Measurements from ENCODE around the gene WASF1. TPM values are rescaled to one million over a fixed set of nuclear protein-coding genes. Genes with fewer than 3 reads are reported as not detected.
A peak's percentile ranks its signal among the peaks of the same experiment; 100 is the strongest.

Gene WASF1
- total and polyA plus RNA-seq, 7 donors = 0.92 to 34.9 (median 10.2) TPM

DNA sequence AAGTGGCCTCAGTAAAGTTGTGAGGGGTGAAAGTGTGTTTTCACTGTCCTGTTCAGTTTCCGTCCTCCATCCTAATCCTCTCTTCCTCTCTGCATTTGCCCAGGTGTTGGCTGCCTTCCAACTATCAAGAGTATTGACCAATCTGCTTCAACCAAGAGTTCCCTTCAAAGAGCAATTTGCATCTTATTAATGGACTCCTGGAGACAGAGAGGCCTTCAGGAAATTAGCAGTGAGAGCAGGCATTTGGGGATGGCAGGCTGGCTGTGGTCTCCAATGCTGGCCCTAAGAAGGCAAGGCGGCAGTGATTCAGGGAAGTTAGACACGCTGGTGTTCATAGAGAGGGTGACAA, 124.1 kb downstream of the WASF1 start:
- H3K4me3 ChIP-seq = no peak overlapping the region
- no peaks in the 10 kb centered on the region for H3K27me3 ChIP-seq
- H3K9me3 ChIP-seq = no peaks in the 10 kb centered on the region
- H3K4me1 ChIP-seq = no peaks in the 10 kb centered on the region
- DNase-seq = no peak
- H3K27ac ChIP-seq = no peak overlapping the region
- WGBS, 2 donors = 57 to 61% methylated on average over 3 of the region's 3 CpGs
- intact Hi-C loops (cut with DNase I) = no loop called here
- TF ChIP-seq EP300 (IDR thresholded peaks at IDR 0.05) (no peak), POLR2A (IDR thresholded peaks at IDR 0.05) (no peak), POLR2AphosphoS5 (IDR thresholded peaks at IDR 0.05) (no peak)
- TF ChIP-seq, protein P1, sequence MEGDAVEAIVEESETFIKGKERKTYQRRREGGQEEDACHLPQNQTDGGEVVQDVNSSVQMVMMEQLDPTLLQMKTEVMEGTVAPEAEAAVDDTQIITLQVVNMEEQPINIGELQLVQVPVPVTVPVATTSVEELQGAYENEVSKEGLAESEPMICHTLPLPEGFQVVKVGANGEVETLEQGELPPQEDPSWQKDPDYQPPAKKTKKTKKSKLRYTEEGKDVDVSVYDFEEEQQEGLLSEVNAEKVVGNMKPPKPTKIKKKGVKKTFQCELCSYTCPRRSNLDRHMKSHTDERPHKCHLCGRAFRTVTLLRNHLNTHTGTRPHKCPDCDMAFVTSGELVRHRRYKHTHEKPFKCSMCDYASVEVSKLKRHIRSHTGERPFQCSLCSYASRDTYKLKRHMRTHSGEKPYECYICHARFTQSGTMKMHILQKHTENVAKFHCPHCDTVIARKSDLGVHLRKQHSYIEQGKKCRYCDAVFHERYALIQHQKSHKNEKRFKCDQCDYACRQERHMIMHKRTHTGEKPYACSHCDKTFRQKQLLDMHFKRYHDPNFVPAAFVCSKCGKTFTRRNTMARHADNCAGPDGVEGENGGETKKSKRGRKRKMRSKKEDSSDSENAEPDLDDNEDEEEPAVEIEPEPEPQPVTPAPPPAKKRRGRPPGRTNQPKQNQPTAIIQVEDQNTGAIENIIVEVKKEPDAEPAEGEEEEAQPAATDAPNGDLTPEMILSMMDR (IDR thresholded peaks at IDR 0.05) = no peak
- H3K36me3 ChIP-seq = no peaks in the 10 kb centered on the region

DNA sequence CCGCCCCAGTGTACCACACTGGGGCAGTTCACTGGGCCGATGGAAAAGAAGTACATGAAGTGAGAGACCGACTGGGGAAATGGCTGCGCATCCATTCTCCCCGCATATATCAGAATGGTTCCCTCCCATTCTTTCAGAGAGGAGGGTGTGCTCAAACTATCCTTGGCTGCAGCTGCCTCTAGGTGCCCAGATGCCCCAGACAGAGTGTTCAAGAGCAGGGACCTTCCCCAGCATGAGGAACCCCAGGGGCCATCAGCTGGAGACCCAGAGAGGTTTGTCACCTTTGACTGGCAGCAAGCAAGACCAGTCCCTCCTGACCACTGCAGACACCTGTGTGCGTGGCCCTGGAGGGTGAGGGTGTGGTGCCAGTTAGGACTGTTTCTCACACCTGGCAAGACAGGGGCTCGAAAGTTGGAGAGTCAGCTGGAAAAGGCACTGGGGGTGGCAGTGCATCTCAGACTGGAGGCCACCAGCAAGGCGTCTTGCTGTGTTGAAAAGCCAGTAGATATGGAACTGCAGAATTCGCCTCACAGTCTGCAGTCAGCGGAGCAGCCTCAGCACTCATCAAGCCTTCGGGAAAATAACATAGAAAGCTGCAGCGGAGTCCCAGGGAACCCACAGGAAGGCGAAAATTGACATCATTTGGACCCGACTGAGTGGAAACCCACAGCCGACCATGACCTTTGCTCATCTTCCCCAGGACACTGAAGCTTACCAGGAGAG, 124.6 kb downstream of the WASF1 start:
- H3K36me3 ChIP-seq = no peaks in the 10 kb centered on the region
- H3K4me3 ChIP-seq = no peak overlapping the region
- no peaks in the 10 kb centered on the region for H3K4me1 ChIP-seq
- intact Hi-C loops (cut with DNase I) = no loop called here
- no peak for DNase-seq
- no peaks in the 10 kb centered on the region for H3K27me3 ChIP-seq
- no peaks in the 10 kb centered on the region for H3K9me3 ChIP-seq
- H3K27ac ChIP-seq = no peak overlapping the region
- TF ChIP-seq, protein P1 (IDR thresholded peaks at IDR 0.05) = no peak
- TF ChIP-seq POLR2A (IDR thresholded peaks at IDR 0.05) (no peak), EP300 (IDR thresholded peaks at IDR 0.05) (no peak), POLR2AphosphoS5 (IDR thresholded peaks at IDR 0.05) (no peak)
- WGBS, 2 donors = 83 to 85% methylated on average over 15 of the region's 15 CpGs

DNA sequence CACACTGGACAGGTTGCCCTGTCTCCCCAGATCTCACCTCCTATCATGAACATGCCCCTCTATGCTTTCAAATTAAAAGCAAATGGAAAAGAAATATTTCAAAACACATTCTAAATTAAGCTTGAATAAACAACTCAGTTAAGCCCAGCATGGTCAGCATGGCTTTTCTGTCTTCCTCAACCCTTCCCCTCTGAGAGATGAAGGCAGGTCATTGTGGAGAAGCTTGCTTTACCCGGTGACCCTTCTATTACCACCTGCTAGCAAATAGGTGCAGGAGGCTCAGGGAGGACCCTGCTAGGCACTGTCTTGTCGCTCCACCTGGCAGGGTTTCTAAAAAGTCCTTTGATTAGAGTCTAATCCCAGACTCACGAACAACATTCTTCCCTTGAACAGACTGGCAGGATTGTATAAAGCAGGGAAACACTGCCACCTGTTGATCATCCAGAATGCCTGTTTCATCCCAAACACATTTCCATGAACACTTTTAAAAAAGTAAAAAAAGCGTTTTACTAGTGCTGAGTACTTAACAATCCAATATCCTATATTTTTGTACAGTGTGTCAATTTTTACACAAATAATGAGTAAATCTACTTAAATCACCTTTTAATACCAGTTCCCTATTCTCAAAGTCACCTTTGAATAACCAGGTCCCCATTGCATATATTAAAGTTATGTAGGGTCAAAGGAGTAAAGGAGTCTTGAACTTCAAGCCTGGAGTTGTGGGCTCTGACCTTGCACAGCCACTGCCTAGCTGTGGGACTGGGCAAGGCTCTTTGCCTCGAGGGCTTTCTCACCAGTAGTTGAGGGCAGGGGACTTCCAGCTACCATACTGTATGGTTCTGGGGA, 125.9 kb downstream of the WASF1 start:
- TF ChIP-seq POLR2AphosphoS5 (IDR thresholded peaks at IDR 0.05) (no peak), EP300 (IDR thresholded peaks at IDR 0.05) (no peak), POLR2A (IDR thresholded peaks at IDR 0.05) (no peak)
- TF ChIP-seq, protein P1 (IDR thresholded peaks at IDR 0.05) = peak in 3 of 4 experiments; percentile 16 to 56 (median 25)
- Histone ChIP-seq H3K4me1 (no peaks in the 10 kb centered on the region), H3K27me3 (no peaks in the 10 kb centered on the region), H3K9me3 (no peaks in the 10 kb centered on the region), H3K36me3 (no peaks in the 10 kb centered on the region), H3K27ac (no peak overlapping the region), H3K4me3 (no peak overlapping the region)
- no peak for DNase-seq
- WGBS, 2 donors = 7 to 24% methylated on average over 5 of the region's 5 CpGs
- intact Hi-C loops (cut with DNase I) = no loop called here

DNA sequence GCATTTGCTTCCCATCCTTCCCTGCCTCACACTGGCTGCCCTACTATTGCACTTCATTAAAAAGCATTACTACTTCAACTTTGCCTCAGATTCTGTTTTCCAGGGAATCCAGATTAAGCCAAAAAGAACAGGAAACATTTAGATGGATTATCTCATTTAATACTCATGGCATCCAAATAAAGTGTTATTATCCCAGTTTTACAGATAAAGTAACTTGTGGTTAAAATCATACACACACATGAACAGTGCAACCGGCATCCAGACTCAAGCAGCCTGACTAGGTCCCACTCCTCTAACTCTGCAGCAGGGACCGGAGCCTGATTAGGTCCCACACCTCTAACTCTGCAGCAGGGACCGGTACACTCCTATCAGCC, 129.0 kb downstream of the WASF1 start:
- Histone ChIP-seq H3K36me3 (no peaks in the 10 kb centered on the region), H3K4me3 (no peak overlapping the region), H3K27ac (no peak overlapping the region), H3K27me3 (no peaks in the 10 kb centered on the region), H3K4me1 (no peaks in the 10 kb centered on the region), H3K9me3 (no peaks in the 10 kb centered on the region)
- DNase-seq = no peak
- TF ChIP-seq POLR2A (IDR thresholded peaks at IDR 0.05) (no peak), EP300 (IDR thresholded peaks at IDR 0.05) (no peak), POLR2AphosphoS5 (IDR thresholded peaks at IDR 0.05) (no peak)
- TF ChIP-seq, protein P1 (IDR thresholded peaks at IDR 0.05) = no peak
- intact Hi-C loops (cut with DNase I) = no loop called here
- WGBS, 2 donors = 89 to 93% methylated on average over 3 of the region's 3 CpGs

Other genes with a start within 250 kb of the WASF1 start
- gene GPR6, start 201.4 kb downstream of the WASF1 start, total RNA-seq = not detected
- not detected for gene GPR6, start 201.4 kb downstream of the WASF1 start, polyA plus RNA-seq
- 10 to 100 TPM; 14.5 to 23.9 (median 19.9) TPM for gene CDC40, start 757 bp upstream of the WASF1 start, total RNA-seq
- 10 to 100 TPM; 11.4 to 12.0 (median 11.5) TPM for gene CDC40, start 757 bp upstream of the WASF1 start, polyA plus RNA-seq
- gene METTL24, start 178.7 kb upstream of the WASF1 start, total RNA-seq = 10 to 100 TPM; 24.4 to 41.3 (median 39.9) TPM
- gene METTL24, start 178.7 kb upstream of the WASF1 start, polyA plus RNA-seq = under 1 TPM in 1 of 3 donors, not detected in 2; 0.76 TPM
- gene DDO, start 235.9 kb upstream of the WASF1 start, total RNA-seq = 1 to 10 TPM; 2.0 to 3.6 (median 2.5) TPM
- gene DDO, start 235.9 kb upstream of the WASF1 start, polyA plus RNA-seq = 1 to 10 TPM in 2 of 3 donors, under 1 TPM in 1; 0.96 to 2.4 (median 1.2) TPM